HG02610 (cell line): ENCODE measurements around the gene TMEM129.
A peak's percentile ranks its signal among the peaks of the same experiment; 100 is the strongest.

Source experiments
- ATAC-seq: cut with Tn5 transposase; IDR thresholded peaks from one replicate; pipeline ENCODE4 v1.9.1; 2021; ENCODE audit warnings: mild to moderate bottlenecking, moderate library complexity; ENCODE audit not compliant: unreplicated experiment

The TMEM129 gene

DNA sequence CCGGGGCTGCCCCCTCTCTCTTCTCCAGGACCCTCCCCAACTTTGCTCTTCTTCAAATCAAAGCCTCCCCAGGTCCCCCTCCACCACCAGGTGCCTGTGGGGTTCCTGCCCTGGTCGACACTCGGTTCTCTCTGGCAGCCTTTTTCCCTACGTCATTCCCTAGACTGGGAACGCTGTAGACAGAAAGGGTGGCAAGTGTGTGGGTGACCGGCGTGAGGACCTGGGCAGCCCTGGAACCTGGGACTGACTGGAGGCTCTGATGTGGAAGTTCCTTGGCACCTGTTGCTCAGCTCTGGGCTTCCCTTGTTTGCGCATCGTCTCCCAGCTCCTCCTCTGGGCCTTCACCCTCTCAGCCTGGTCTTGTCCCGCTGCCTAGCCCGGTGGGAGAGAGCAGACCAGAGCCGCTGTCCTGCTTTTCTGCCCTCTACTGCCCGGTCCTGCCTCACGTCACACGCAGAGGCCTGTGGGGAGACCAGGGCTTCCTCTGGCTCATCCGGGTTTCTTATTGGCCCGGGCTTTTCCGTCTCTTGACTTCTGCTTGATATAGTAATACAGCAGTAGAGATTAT lies 1.5 kb upstream of the TMEM129 start:
- ATAC-seq = no peak

GRCh38 chr4:1721666-1722550 lies 785 bp upstream of the TMEM129 start:
- ATAC-seq = no peak

GRCh38 chr4:1720163-1720983 lies 750 bp downstream of the TMEM129 start:
- ATAC-seq = peak; percentile 4

DNA sequence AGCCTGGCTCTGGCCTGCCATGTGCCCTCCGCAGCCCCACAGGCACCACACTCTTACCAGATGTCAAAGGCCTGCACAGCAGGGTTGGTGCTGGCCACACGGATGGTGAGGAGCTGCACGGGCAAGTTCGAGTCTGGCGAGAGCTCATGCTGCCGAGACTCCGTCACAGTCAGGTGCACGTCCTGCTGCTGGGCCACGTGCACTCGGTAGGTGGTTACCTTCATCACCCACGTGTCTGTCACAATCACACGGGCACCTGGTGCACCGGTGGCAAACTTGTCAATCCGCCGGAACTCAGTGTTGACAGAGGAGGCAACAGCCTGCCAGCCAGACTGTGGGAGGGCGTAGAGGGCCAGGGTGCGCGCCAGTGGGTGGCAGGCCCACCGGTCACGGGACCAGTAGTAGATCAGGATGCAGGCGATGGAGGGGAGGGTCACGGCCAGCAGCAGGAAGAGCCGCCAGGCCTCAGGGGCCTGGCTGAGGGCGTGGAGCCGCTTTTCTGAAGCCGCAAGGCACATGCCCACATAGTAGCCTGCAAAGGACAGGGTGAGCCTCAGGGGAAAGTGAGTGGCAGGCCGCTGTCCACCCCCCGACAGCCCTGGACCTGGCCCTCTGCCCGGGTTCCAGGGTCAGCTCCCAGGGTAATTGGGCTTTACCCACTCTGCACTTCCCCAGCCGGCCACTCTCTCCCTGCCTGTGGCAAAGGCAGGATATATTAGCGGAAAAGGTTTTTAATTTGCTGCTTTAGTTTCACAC lies 2.9 kb downstream of the TMEM129 start:
- no peak for ATAC-seq

- ATAC-seq = no peak
These were observed 3.7 kb downstream of the TMEM129 start for GRCh38 chr4:1717129-1718094.

- no peak for ATAC-seq
These were observed 4.8 kb downstream of the TMEM129 start for GRCh38 chr4:1716065-1716945.

DNA sequence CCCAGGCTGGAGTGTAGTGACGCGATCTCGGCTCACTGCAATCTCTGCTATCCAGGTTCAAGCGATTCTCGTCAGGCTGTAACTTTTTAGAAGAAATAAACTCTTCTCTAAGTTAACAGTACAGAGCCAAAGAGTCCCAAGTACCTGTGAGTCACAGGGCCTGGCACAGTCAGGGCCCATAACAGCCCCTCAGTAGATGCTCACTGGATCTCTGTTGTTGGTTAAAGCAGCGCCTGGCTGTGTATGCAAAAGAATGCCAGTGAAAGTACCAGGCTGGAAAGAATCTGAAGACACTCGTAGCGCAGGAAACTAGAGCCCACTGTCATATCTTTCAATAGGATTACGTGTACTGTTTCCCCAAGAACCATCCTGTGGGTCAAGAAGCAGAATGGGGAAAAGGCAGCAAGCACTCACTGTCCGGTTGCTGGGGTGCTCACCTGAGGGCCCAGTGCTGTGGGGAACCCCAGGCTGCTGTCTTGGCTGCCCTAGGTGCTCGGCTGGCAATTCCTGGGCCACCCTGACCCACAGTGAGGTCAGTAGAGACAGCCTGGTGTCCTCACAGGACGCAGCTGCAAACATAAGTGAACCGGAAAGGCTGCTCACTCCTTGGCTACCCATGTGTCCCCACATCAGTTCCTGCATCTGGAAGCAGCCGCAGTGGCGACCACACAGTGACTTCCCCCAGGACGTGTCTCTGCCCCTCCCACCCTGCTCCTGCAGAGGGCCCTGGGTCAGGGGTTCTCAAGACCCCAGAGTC lies 5.9 kb downstream of the TMEM129 start:
- no peak for ATAC-seq

GRCh38 chr4:1714303-1715001 lies 6.7 kb downstream of the TMEM129 start:
- ATAC-seq = no peak

GRCh38 chr4:1713003-1713851 lies 7.9 kb downstream of the TMEM129 start:
- no peak for ATAC-seq

DNA sequence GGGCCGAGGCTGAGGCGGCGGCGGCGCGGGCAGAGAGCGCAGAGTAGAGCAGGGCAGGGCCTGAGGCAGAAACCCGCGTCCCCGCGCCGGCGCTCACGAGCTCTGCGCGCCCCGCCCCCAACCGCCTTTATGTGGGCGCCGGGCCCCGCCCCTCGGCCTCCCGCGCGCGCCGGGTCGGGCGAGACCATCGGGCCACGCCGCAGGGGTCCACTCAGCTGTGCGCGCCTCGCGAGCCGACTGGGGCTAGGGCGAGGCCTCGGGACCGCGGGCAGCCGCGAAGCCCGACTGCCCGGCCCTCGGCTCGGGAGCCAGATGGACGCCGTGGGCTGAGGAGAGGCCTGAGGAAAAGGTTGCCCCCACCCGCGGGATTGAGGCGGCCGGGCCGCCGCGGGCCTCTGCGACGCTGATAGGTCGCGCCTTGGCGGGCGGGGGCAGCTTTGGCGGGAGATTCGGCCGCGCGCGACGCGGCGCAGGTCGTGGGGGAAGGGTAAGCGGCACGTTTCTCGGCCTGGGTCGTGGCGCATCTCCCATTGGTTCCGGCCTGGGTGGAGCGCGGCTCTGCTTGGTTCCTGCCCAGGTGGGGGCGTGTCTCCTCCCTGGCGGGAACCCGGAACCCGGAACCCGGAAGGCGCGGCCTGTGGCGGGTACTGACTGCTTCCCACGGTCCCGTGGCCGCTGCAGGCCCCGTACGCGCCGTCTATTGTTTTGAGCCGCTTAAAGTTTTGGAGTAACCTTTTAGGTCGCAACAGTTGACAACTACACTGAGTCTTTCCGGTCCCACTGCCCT lies 8.7 kb downstream of the TMEM129 start, which contains the start of gene SLBP:
SLBP (minus strand) TSS at position 104 of the 787 bp plus-strand sequence. CDS start 131 bp downstream, outside the sequence.
- ATAC-seq = peak; percentile 77

DNA sequence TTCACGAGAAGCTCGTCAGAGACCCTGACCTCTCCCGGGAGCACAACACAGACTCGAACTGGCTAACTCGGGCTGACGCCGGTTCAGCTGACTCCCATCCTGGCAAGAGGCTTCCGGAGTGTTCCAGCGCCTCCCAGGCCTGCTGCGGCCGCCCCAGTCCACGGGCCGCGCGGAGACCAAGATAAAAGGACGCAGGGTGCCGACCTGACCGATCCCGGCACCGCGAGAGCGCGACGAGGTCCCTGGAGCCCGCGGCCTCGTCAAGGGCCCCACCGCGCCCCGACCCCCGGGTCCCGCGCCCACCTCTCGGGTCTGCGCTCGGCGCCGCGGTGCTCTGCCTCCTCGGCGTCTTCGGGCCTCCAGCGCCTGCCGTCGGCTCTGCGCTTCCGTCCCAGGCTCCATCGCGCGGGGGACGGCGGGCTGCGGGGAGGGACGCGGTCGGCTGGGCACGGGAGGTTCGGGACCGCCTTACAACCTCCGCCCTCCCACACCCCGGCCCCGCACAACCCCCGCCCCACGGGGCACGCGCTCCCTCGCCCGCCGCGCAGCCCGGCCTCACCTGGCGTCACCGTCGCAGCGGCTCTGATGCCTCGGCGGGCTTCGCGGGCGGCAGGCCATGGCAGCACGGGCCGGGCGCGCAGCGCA lies 9.4 kb downstream of the TMEM129 start:
- peak; percentile 9 for ATAC-seq

GRCh38 chr4:1711055-1711570 lies 10.0 kb downstream of the TMEM129 start:
- no peak for ATAC-seq

GRCh38 chr4:1708581-1708980 lies 12.5 kb downstream of the TMEM129 start:
- ATAC-seq = no peak

- no peak for ATAC-seq
These were observed 14.8 kb downstream of the TMEM129 start for GRCh38 chr4:1706358-1706757.

DNA sequence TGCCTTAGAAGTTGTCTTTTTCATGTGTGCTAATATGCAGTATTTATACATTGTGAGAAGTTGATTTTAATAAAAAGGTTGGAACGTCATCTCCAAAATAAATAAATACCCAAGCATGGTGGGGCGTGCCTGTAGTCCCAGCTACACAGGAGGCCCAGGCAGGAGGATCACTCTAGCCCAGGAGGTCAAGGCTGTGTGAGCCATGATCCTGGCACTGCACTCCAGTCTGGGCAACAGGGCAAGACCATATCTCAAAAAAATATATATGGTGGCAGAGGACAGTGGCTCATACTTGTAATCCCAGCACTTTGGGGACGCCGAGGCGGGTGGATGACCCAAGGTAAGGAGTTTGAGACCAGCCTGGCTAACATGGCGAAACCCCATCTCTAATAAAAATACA lies 15.4 kb downstream of the TMEM129 start:
- no peak for ATAC-seq
